HUDEP-2 (cell line): ENCODE results near the gene AGAP6.
"Not testable (repeated sequence)": the region's sequence is repeated elsewhere in the genome, so short reads cannot be mapped to it uniquely, and the experiment has no call there.

Experiments used
- DNase-seq, 76 experiments: peaks; one replicate each; lab custom pipeline; 2025; ENCODE audit not compliant: unreplicated experiment in 76 of 76; lab: John Stamatoyannopoulos, UW

The AGAP6 gene

GRCh38 chr10:49988376-49988775 lies at the start of gene AGAP6:
TSS of gene AGAP6 (plus strand) at chr10:49988406. CDS start at chr10:49988716, 310 bp downstream.
- not testable (repeated sequence) for DNase-seq

DNA sequence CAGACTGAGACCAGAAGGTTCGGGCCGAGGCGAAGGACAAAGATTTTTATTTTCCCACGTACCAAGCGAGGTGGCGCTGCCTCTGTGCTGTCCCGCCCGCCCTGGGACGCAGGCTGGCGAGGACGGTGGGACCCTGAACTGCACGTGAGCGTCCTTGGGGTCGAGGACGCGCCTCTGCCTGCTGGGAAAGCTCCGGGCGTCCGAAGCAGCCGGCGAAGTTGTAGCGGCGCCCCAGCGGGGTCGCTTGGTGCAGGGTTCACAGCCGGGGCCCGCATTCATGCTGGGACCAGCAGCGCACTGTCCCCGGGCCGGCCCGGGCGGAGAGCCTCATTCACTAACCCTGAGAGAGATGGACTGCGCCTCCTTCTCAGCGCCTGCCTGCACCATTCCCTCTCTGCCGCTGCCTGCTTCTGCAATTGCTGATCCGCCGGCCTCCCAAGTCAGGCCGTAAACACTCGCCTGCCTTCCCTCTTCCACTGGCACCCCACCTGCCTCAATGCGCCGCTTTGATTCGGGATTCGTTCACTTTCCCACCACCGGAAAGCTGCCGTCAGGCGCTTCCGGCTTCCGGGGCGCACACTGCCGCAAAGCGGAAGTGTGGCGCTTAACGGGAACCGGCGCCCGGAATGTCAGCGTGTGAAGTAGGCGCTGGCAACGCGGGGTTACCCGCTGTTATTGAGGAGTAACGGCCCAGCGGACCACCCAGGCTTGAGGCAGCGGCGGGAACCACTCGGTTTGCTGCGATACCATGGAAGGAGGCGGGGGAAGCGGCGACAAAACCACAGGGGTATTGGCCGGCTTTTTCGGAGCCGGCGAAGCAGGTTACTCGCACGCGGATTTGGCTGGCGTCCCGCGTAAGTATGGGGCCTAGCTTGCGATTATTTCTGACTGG lies 46.5 kb upstream of the AGAP6 start, which contains the start of the genes PARG and TIMM23B:
PARG (minus strand) TSS at position 581 of the 892 bp plus-strand sequence; CDS start at position 279, 302 bp downstream.
TIMM23B (plus strand) TSS at position 607 of the 892 bp plus-strand sequence; CDS start at position 749, 142 bp downstream.
- DNase-seq, result peak in 71 of 76 experiments; percentile 23 to 73 (median 56)

DNA sequence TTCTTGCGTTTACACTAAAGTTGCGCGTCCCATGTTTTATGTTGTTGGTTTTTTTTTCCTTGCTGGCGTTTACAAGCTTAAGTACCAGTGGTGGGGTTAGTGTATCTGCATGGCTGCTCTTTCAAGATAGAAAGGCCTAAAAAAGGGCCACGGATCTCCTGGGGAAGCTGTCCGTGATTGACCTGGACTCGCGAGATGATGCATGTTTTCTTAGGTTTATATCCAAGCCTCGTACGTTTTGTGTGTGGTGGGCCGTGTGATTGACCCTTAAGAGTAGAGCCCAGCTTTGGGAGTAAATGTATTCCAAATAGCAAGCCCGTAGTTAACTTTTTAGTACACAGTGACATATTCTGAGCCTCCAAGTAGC lies 45.9 kb upstream of the AGAP6 start:
- not testable (repeated sequence) for DNase-seq

- not testable (repeated sequence) for DNase-seq
Measured at GRCh38 chr10:49943607-49944006, 44.6 kb upstream of the AGAP6 start.

DNA sequence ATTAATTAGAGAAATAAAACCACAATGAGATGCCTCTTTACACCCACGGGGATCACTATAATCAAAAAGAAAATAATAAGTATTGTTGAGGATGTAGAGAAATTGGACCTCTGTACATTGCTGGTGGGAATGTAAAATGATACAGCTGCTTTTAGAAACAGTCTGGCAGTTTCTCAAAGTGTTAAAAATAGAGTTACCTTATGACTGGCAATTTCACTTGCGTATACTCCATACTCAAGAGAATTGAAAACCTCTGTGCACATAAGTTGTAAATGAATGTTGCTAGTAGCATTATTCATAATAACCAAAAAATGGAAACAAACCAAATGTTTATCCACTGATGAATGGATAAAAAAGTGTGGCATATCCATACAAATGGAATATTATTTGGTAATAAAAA lies 40.1 kb upstream of the AGAP6 start:
- DNase-seq, result not testable (repeated sequence)

DNA sequence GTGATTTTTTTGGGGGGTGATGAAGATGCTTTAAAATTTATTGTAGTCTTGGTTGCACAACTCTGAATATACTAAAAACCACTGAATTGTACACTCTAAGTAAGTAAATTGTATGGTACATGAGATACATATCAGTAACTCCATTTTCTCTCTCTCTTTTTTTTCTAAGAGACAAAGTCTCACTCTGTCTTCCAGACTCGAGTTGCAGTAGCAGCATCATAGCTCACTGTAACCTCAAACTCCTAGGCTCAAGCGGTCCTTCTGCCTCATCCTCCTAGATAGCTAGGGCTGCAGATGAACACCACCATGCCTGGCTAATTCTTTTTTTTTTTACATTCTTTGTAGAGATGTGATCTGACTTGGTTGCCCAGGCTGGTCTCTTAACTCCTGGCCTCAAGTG lies 39.5 kb upstream of the AGAP6 start:
- DNase-seq, result not testable (repeated sequence)

GRCh38 chr10:49952006-49952405 lies 36.2 kb upstream of the AGAP6 start:
- DNase-seq, result not testable (repeated sequence)

GRCh38 chr10:49953122-49953521 lies 35.1 kb upstream of the AGAP6 start:
- peak in 6 of 76 experiments; percentile 1 to 23 (median 4) for DNase-seq

DNA sequence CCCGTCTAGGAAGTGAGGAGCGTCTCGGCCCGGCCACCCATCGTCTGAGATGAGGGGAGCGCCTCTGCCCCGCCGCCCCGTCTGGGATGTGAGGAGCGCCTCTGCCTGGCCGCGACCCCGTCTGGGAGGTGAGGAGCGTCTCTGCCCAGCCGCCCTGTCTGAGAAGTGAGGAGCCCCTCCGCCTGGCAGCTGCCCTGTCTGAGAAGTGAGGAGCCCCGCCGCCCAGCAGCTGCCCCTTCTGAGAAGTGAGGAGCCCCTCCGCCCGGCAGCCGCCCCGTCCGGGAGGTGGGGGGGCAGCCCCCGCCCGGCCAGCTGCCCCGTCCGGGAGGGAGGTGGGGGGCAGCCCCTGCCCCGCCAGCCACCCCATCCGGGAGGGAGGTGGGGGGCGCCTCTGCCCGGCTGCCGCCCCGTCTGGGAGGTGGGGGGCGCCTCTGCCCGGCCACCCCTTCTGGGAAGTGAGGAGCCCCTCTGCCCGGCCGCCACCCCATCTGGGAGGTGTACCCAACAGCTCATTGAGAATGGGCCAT lies 17.8 kb upstream of the AGAP6 start:
- not testable (repeated sequence) for DNase-seq

- not testable (repeated sequence) for DNase-seq
Measured at GRCh38 chr10:49971466-49971865, 16.7 kb upstream of the AGAP6 start.

GRCh38 chr10:49972094-49972493 lies 16.1 kb upstream of the AGAP6 start:
- DNase-seq, result not testable (repeated sequence)

- not testable (repeated sequence) for DNase-seq
Measured at GRCh38 chr10:49977756-49978155, 10.4 kb upstream of the AGAP6 start.

GRCh38 chr10:49987207-49987606 lies 999 bp upstream of the AGAP6 start:
- DNase-seq, result not testable (repeated sequence)

DNA sequence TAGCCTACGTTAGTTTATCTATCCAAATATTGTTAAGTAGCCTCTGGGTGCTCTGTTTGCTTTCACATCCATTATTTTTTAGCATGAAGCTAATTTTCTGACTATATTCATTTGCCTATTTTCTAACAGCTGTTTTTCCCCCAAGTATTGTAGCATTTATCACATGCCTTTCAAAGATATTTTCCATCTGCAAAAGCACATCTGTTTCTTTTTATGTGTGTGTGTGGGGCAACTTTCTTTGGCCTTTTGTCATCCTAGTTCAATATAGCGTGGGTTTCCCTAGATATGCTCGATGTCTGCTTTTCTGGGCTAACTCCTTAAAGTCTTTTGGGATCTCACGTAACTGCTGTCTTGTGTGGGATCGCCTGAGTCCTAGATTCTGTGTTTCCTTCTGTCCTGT lies 7.1 kb downstream of the AGAP6 start:
- DNase-seq, result not testable (repeated sequence)

- DNase-seq, result not testable (repeated sequence)
Measured at GRCh38 chr10:50014024-50014423, 25.8 kb downstream of the AGAP6 start.

GRCh38 chr10:50015596-50016220 lies 27.5 kb downstream of the AGAP6 start:
- not testable (repeated sequence) for DNase-seq

- DNase-seq, result not testable (repeated sequence)
Measured at GRCh38 chr10:50016926-50017325, 28.7 kb downstream of the AGAP6 start.

DNA sequence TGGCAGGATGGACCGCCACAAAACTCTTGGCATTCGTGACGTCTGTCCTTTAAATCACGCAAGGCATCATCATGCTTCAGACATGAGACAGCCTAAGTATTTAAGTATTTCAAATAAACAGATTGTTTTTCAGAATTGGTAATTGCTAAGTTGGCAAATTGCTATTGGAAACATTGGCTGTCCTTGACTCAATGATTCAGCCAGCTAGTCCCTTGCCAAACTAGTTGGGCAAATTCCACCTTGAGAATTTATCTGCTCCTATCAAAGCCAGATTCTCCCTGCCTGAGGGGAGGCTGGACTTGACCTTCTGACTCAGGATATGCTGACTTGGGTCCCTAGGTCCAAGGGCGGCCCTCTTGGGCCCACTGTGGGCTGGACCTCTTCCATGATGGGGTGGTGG lies 29.4 kb downstream of the AGAP6 start:
- DNase-seq, result not testable (repeated sequence)

DNA sequence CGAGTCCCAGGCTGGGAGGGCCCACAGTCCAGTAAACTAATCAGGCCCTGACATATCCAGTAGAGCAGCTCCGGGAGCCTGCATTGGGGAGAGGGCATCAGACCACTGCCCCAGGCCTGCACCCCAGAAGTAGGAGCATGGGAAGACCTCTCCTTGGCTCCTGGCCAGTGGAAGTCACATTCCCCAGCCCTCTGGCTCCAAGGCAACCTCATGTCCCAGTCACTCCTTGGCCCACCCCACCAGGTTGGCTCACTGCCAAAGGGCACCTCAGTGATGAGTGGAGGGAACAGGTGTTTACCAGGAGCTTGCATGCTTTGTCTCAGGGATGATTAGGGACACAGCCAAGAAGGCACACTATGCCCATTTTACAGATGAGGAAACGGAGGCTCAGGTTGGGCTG lies 31.1 kb downstream of the AGAP6 start:
- DNase-seq, result not testable (repeated sequence)

GRCh38 chr10:50020451-50021024 lies 32.3 kb downstream of the AGAP6 start:
- DNase-seq, result not testable (repeated sequence)

DNA sequence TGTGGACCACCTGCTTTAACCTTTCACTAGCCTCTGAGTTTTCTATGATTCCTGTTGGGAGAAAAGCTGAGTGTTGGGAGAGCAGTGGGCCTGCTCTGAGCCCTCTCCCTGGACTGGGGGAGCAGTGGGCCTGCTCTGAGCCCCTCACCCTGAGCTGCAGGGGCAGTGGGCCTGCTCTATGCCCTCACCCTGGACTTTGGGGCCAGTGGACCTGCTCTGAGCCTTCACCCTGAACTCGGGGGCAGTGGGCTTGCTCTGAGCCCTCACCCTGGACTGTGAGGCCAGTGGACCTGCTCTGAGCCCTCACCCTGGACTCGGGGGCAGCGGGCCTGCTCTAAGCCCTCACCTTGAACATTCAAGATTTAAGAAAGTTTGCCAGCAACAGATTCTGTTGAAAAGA lies 33.4 kb downstream of the AGAP6 start:
- DNase-seq, result no peak
